ENCODE data around the gene SEMA6C.

DNA sequence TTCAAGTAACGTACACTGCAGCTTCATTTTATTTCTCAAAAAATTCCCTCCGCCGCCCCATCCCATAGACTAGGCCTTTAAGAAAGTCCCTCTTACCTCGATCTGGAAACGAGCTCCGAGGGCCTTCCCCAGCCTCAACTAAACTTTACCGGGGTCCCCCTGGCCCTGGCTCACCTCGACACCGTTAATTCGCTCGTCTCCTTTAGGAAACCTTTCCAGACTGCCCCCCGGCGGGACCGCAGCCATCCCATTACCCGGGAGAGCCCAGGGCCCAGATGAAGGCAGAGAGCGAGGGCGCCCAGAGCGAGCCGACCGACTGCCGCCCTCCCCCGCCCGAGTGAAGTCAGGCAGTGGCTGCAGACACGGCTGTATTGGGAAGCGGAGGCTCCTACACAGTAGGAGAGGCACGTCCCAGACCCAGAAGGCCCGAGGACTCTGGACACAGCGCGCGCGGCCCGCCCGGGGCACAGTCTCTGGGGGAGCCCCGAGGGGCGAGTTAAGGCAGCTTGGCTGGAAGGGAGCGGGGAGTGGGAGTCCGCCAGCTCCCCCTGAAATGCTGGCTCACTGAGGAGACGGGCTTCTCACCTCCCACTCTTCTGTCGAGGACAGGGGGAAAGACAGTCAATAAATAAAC is 14.6 kb downstream of the SEMA6C start:
- TF ChIP-seq POLR2A (IDR thresholded peaks at IDR 0.05) (no peak), POLR2AphosphoS5 (IDR thresholded peaks at IDR 0.05; ENCODE audit: insufficient read depth in 1 of 2, low read depth in 1 of 2) (no peak)
- TF ChIP-seq, protein P1, sequence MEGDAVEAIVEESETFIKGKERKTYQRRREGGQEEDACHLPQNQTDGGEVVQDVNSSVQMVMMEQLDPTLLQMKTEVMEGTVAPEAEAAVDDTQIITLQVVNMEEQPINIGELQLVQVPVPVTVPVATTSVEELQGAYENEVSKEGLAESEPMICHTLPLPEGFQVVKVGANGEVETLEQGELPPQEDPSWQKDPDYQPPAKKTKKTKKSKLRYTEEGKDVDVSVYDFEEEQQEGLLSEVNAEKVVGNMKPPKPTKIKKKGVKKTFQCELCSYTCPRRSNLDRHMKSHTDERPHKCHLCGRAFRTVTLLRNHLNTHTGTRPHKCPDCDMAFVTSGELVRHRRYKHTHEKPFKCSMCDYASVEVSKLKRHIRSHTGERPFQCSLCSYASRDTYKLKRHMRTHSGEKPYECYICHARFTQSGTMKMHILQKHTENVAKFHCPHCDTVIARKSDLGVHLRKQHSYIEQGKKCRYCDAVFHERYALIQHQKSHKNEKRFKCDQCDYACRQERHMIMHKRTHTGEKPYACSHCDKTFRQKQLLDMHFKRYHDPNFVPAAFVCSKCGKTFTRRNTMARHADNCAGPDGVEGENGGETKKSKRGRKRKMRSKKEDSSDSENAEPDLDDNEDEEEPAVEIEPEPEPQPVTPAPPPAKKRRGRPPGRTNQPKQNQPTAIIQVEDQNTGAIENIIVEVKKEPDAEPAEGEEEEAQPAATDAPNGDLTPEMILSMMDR (IDR thresholded peaks at IDR 0.05) = no peak

All from vagina (tissue), 2 donors.